CD4-positive, alpha-beta T cell treated with Interleukin-1 beta for 1 hour (primary cell): Measurements from ENCODE around the gene PAK1IP1.
"Not testable (repeated sequence)": the region's sequence is repeated elsewhere in the genome, so short reads cannot be mapped to it uniquely, and the experiment has no call there.

ENCODE experiments used
- DNase-seq, 2 donors: peaks; one replicate each; pipeline ENCODE4 v3.0.0-alpha.2; 2020 to 2022

The PAK1IP1 gene

DNA sequence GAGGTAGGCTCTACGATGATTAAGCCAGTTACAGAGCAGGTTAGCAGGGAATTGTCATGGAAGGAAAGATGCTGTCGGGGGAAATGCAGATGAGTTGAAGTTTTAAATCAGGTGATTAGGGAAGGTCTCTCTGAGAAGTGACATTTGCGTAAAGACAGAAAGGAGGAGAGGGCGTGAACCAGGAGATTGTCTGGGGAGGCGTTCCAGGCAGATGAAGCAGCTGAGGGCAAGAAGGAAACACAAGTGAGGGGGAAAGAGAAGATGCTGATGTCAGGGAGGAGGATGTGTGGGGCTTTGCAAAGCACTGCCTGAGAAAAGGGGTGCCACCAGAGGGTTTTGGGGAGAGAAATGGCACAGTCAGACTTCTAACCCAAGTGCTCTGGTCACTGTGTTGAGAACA lies 50.3 kb downstream of the PAK1IP1 start:
- no peak for DNase-seq

DNA sequence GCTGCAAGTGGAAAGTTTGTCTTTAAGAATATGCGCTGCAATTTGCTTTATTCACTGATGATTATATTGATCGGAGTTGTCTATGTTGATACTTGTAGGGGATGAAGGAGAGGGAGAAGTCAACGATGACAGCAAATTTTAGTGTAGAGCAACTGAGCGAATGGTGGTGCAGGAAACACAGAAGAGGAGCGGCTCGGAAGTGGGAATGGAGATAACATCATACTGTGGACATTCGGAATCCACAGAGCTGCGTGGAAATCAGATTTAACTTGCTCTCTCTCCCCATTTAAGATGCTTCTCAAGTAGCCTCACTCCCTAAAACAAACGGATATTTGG lies 52.1 kb downstream of the PAK1IP1 start:
- DNase-seq: no peak

DNA sequence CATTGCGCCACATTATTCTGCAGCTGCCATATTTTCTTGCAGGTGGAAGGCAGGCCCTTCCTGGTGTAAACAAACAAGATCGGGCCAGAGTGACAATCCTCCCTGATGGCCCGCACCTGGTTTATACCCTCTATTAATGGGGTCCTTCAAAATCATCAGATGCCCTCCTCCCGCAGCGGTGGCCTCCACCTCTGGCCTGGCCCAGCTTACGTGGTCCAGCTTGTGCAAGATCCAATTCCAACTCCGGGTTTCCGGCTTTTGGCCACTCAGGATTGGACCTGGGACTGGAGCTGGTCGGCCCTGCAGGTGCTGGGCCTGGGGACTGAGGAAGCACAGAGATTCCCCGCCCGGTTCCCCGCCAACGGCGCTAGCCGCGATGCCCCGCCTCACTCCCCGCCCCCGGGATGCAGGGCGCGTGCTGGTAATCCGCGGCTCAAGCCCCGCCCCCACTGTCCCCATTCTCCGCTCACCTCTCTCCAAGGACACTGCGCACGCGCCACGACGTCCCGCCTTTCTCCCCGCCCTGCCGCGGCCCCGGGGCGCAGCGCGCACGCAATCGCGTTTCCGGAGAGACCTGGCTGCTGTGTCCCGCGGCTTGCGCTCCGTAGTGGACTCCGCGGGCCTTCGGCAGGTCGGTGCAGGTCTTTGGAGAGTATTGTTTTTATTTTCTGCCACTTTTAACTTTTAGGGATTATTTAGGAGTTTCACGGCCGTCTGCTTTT lies 52.6 kb downstream of the PAK1IP1 start, which contains the start of gene TMEM14B:
TMEM14B (plus strand) TSS at position 555 of the 722 bp plus-strand sequence. CDS start 1,441 bp downstream, outside the sequence.
- DNase-seq: peak; percentile 98

DNA sequence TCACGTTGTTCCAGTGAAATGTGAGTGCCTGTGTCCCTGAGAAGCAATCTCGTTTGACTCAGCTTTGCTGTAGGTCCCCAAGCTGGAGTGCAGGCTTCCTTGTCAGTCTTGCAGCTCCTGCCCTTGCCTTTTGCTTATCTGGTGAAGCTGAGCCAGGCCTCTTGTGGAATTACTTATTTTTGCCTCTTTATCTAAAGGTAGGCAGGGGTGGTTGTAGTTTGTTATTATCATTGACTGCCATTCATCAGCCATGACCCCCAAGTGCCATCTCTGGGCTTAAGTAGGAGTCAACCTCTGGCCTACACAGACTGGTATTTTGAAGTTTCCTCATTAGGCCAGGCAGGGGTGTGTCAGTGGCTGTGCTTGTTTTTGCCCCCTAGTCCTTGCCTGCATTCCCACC lies 55.0 kb downstream of the PAK1IP1 start:
- no peak for DNase-seq

DNA sequence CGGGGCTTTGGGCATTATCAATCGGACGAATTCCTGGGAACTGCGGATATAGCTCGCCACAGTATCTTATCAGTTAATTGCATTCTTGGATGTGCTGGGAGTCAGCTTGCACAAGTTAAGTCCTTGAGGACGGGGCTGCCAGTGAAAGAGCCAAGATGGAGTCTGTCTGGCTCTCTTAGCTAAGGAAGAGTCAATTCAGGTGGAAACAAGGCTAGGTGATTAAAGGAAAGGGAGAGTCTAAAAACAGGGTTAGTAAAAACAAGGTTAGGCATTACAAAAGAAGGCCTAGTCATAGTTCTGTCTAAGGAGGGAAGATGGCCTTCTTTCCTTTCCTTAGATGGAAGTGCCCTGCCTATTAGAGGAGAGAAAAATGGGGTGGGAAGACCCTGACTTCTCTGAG lies 55.8 kb downstream of the PAK1IP1 start:
- not testable (repeated sequence) for DNase-seq

DNA sequence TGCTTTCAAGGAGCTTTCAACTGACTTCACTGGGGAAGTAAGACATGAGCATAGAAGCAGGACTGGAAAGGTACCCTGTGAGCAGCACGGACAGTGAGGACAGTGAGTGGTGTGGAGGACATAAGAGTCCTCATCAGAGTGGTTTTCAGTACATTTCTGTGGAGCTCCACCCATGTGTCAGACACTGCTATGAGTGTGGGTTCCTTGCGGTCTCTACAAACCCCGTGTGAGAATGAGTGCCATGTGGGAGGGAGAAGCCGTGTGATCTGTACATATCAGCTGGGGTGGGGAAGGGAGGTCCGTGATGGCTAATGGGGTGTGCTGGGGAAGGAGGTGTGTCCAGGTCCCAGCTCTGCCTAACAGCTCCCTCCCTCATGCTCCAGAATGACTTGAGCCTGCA lies 57.0 kb downstream of the PAK1IP1 start:
- DNase-seq: peak; percentile 22 to 32

DNA sequence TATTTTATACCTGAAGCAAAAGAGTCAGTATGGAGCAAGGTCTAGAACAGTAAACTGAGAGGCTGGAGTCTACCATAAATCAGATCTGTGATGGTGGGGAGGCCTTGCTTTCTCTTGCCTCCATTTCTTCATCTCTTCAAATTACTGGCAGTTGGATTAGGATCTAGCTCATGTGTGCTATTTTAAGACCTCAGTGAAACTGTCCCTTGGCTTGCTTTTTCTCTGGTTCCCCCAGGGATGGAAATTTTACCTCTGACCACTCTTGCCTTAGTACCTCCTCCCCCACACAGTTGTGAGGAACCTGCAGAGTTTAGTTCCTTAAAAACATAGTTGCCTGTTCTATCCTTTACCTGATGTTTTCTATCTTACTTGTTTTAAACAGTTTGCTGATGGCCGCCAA lies 61.3 kb downstream of the PAK1IP1 start:
- no peak for DNase-seq
